H1 (cell line): ENCODE results near the gene EIF5A2. TPM values are rescaled to one million over a fixed set of nuclear protein-coding genes. Genes with fewer than 3 reads are reported as not detected.

Experiments used
- ATF2 ChIP-seq: IDR thresholded peaks from 2 replicates; pipeline ENCODE4 v1.6.1; 2012; ENCODE audit warnings: low read length, inconsistent platforms
- CHD2 ChIP-seq: IDR thresholded peaks from 2 replicates; pipeline ENCODE4 v1.6.1; 2012; ENCODE audit warnings: low read length, improper control_type of control experiment
- E2F6 ChIP-seq: IDR thresholded peaks from 2 replicates; pipeline ENCODE4 v1.6.1; 2012; ENCODE audit warnings: inconsistent platforms
- GTF2F1 ChIP-seq: IDR thresholded peaks from 2 replicates; pipeline ENCODE4 v1.6.1; 2012; ENCODE audit warnings: low read depth, low read length, improper control_type of control experiment, borderline replicate concordance
- HDAC2 ChIP-seq, 2 experiments: fragments of 300-600 bp in 1 of 2; sonication (generic) in 1 of 2; IDR thresholded peaks; 2 replicates each; pipeline ENCODE4 v1.6.1; 2011 to 2012; ENCODE audit warnings: low read depth in 2 of 2, low read length in 2 of 2, mild to moderate bottlenecking in 2 of 2, moderate library complexity in 2 of 2, borderline replicate concordance in 1 of 2, inconsistent platforms in 1 of 2
- JUN ChIP-seq: IDR thresholded peaks from 2 replicates; pipeline ENCODE4 v1.6.1; 2011; ENCODE audit warnings: low read depth, mild to moderate bottlenecking, improper control_type of control experiment, low read length
- PHF8 ChIP-seq: fragments of 200-600 bp; sonication (generic); conservative IDR thresholded peaks from 2 replicates; pipeline ENCODE4 v1.7.1; 2012; ENCODE audit warnings: low read depth, mild to moderate bottlenecking, inconsistent platforms, low read length, moderate library complexity
- POLR2A ChIP-seq, 2 experiments: IDR thresholded peaks; 1 replicate in 1 of 2; 2 replicates in 1 of 2; pipeline ENCODE4 v1.6.1; 2011; ENCODE audit warnings: low read depth in 2 of 2, low read length in 2 of 2, mild to moderate bottlenecking in 2 of 2; ENCODE audit errors: control extremely low read depth in 1 of 2
- RBBP5 ChIP-seq: IDR thresholded peaks from 2 replicates; pipeline ENCODE4 v1.7.1; 2012; ENCODE audit warnings: low read depth, mild to moderate bottlenecking, inconsistent platforms, low read length, moderate library complexity, borderline replicate concordance
- SAP30 ChIP-seq: fragments of 300-600 bp; sonication (generic); IDR thresholded peaks from 2 replicates; pipeline ENCODE4 v1.7.1; 2012; ENCODE audit warnings: low read length, moderate library complexity, mild to moderate bottlenecking, inconsistent platforms; ENCODE audit not compliant: insufficient read depth, insufficient replicate concordance
- SP1 ChIP-seq: IDR thresholded peaks from 2 replicates; pipeline ENCODE4 v1.6.1; 2011; ENCODE audit warnings: low read depth, low read length
- SP4 ChIP-seq: IDR thresholded peaks from 2 replicates; pipeline ENCODE4 v1.6.1; 2012; ENCODE audit warnings: low read length, inconsistent platforms
- TAF1 ChIP-seq: IDR thresholded peaks from 2 replicates; pipeline ENCODE4 v1.6.1; 2011; ENCODE audit warnings: mild to moderate bottlenecking, low read depth, low read length
- TBP ChIP-seq: IDR thresholded peaks from 2 replicates; pipeline ENCODE4 v1.6.1; 2011; ENCODE audit warnings: low read depth, low read length, improper control_type of control experiment
- USF2 ChIP-seq: IDR thresholded peaks from 2 replicates; pipeline ENCODE4 v1.6.1; 2011; ENCODE audit warnings: low read length, improper control_type of control experiment
- ZNF274 ChIP-seq: IDR thresholded peaks from 2 replicates; pipeline ENCODE4 v1.7.0; 2012; ENCODE audit warnings: low read length, borderline replicate concordance; ENCODE audit errors: extremely low read depth
- polyA plus RNA-seq, 7 experiments: library from polyadenylated mRNA; depleted of rRNA in 3 of 7; stranded (reverse) in 5 of 7; unstranded in 2 of 7; fragments of >200 nt in 5 of 7; fragments of 200-250 nt in 2 of 7; gene quantifications; 1 replicate in 5 of 7; 2 replicates in 1 of 7; 4 replicates in 1 of 7; pipeline versions ENCODE4 v1.2.1 to v1.2.3, GENCODE V29; 2011 to 2013; ENCODE audit warnings: missing spikeins in 2 of 7, mixed read lengths in 2 of 7
- total RNA-seq: library from RNA; stranded (reverse); fragmentation: NEBNext Ultra II Directional; extraction: Animal tissue kit (Norgen Biotek cat#: 25700); gene quantifications from 2 replicates; pipeline ENCODE4 v1.2.1, GENCODE V29; 2021

Gene EIF5A2
- total and polyA plus RNA-seq, 2 of the 8 experiments (the other 6 are each of a cell fraction or from before 2014, with no cell fraction given) = 1.5 to 15.0 TPM

- TF ChIP-seq HDAC2 (IDR thresholded peaks at IDR 0.05; ENCODE audit: borderline replicate concordance in 1 of 2, low read depth in 2 of 2, low read length in 2 of 2) = peak; percentile 19 to 75; a peak in 2 of 4 replicates
- no peak for TF ChIP-seq JUN
- TF ChIP-seq RBBP5 = peak; percentile 77
- TF ChIP-seq TAF1 = peak; percentile 97
- peak; percentile 17; the same call in 1 of the 2 replicates for TF ChIP-seq CHD2
- TF ChIP-seq GTF2F1 = peak; percentile 92
- 0 out of 2 replicates have a peak, but pooled peaks have one; percentile 35 for TF ChIP-seq SP4
- no peak for TF ChIP-seq ZNF274
- no peak for TF ChIP-seq SAP30
- peak; percentile 61 for TF ChIP-seq USF2
- TF ChIP-seq PHF8 = peak; percentile 91
- TF ChIP-seq TBP = peak; percentile 97
- peak; percentile 72 for TF ChIP-seq E2F6
- 0 out of 2 replicates have a peak, but pooled peaks have one; percentile 22 for TF ChIP-seq SP1
- TF ChIP-seq POLR2A (IDR thresholded peaks at IDR 0.05; ENCODE audit: control extremely low read depth in 1 of 2, low read depth in 2 of 2, low read length in 2 of 2) = peak; percentile 98 to 99
- peak; percentile 77; the same call in 1 of the 2 replicates for TF ChIP-seq ATF2
Measured at GRCh38 chr3:170869645-170870593, 38.5 kb downstream of the EIF5A2 start, which contains the start of gene RPL22L1 (continued).
